SK-N-SH (cell line): ENCODE measurements around the gene ARID4A. TPM values are rescaled to one million over a fixed set of nuclear protein-coding genes. Genes with fewer than 3 reads are reported as not detected.

Experiments used
- CTCF ChIA-PET: fragments of 300-600, 350-600 bp; formaldehyde crosslinking; extraction: SDS; loops from one replicate; lab custom pipeline; 2021; lab: Yijun Ruan, JAX
- POLR2A ChIA-PET: fragments of 350-600 bp; sonication (Branson Sonifier 250); formaldehyde crosslinking; extraction: SDS; loops from one replicate; lab custom pipeline; 2020; ENCODE audit warnings: antibody characterized with exemption, inconsistent platforms; lab: Yijun Ruan, JAX
- DNase-seq: peaks from one replicate; pipeline ENCODE4 v3.0.0; 2012
- H2AFZ ChIP-seq: fragments of 200-600 bp; sonication (generic); 2 replicates; pipeline ENCODE4 v1.8.1; 2016; ENCODE audit warnings: antibody characterized with exemption, mild to moderate bottlenecking, low read depth
- H3F3A ChIP-seq: fragments of 200-600 bp; sonication (generic); replicated peaks from 2 replicates; pipeline ENCODE3; 2016; ENCODE audit warnings: antibody characterized with exemption, mild to moderate bottlenecking; ENCODE audit not compliant: insufficient read depth
- H3K27ac ChIP-seq, 2 experiments: fragments of 200-500 bp in 1 of 2; fragments of 200-600 bp in 1 of 2; sonication (Bioruptor generic) in 1 of 2; sonication (generic), shearing (Covaris generic) in 1 of 2; 2 replicates each; pipeline versions ENCODE4 v1.5.1 to v1.6.1; 2014 to 2016; ENCODE audit warnings: low read depth in 2 of 2, inconsistent platforms in 1 of 2, low read length in 1 of 2, mild to moderate bottlenecking in 1 of 2, mixed read lengths in 1 of 2
- H3K27me3 ChIP-seq: fragments of 200-600 bp; sonication (generic), shearing (Covaris generic); 2 replicates; pipeline ENCODE4 v1.6.1; 2016; ENCODE audit warnings: mixed run types; ENCODE audit not compliant: insufficient read depth
- H3K36me3 ChIP-seq, 2 experiments: fragments of 200-500 bp in 1 of 2; fragments of 200-600 bp in 1 of 2; sonication (Bioruptor generic) in 1 of 2; sonication (generic) in 1 of 2; replicated peaks in 1 of 2; 2 replicates each; pipeline versions ENCODE3 to v1.5.1; 2014 to 2016; ENCODE audit warnings: low read length in 1 of 2, mild to moderate bottlenecking in 1 of 2; ENCODE audit not compliant: insufficient read depth in 2 of 2, control insufficient read depth in 1 of 2
- H3K4me1 ChIP-seq, 2 experiments: fragments of 200-500 bp in 1 of 2; fragments of 200-600 bp in 1 of 2; sonication (Bioruptor generic) in 1 of 2; sonication (generic), shearing (Covaris generic) in 1 of 2; 2 replicates each; pipeline versions ENCODE4 v1.5.1 to v1.6.1; 2014 to 2016; ENCODE audit warnings: low read depth in 1 of 2, low read length in 1 of 2, mixed run types in 1 of 2; ENCODE audit not compliant: insufficient read depth in 2 of 2, control insufficient read depth in 1 of 2
- H3K4me2 ChIP-seq: fragments of 200-600 bp; sonication (generic), shearing (Covaris generic); 2 replicates; pipeline ENCODE4 v1.6.1; 2017; ENCODE audit warnings: mixed run types
- H3K4me3 ChIP-seq, 2 experiments: fragments of 200-500 bp in 1 of 2; fragments of 200-600 bp in 1 of 2; sonication (Bioruptor generic) in 1 of 2; sonication (generic), shearing (Covaris generic) in 1 of 2; 2 replicates each; pipeline versions ENCODE4 v1.5.1 to v1.8.1; 2014 to 2016; ENCODE audit warnings: low read depth in 2 of 2, inconsistent platforms in 1 of 2, low read length in 1 of 2, mild to moderate bottlenecking in 1 of 2, mixed read lengths in 1 of 2, moderate library complexity in 1 of 2
- H3K79me2 ChIP-seq: fragments of 200-600 bp; sonication (generic); 2 replicates; pipeline ENCODE4 v1.8.1; 2017; ENCODE audit warnings: mild to moderate bottlenecking; ENCODE audit not compliant: insufficient read depth
- H3K9ac ChIP-seq: fragments of 200-600 bp; sonication (generic); 2 replicates; pipeline ENCODE4 v1.6.1; 2017; ENCODE audit warnings: mixed run types
- H3K9me2 ChIP-seq: fragments of 200-600 bp; sonication (generic); 2 replicates; pipeline ENCODE4 v1.6.1; 2017; ENCODE audit warnings: mixed run types
- H3K9me3 ChIP-seq: fragments of 200-600 bp; sonication (generic); 2 replicates; pipeline ENCODE4 v1.6.1; 2017; ENCODE audit warnings: mixed run types, mild to moderate bottlenecking, moderate library complexity
- H4K20me1 ChIP-seq: fragments of 200-600 bp; sonication (generic); 2 replicates; pipeline ENCODE4 v1.6.1; 2017; ENCODE audit warnings: mild to moderate bottlenecking, mixed run types; ENCODE audit not compliant: insufficient read depth
- EP300 ChIP-seq, 2 experiments: IDR thresholded peaks; 2 replicates each; pipeline versions ENCODE4 v1.4.0 to v1.6.1; 2012; ENCODE audit warnings: borderline replicate concordance in 1 of 2, low read depth in 1 of 2, low read length in 1 of 2
- EZH2phosphoT487 ChIP-seq: fragments of 200-600 bp; sonication (generic); IDR thresholded peaks from 2 replicates; pipeline ENCODE4 v1.6.1; 2017; ENCODE audit warnings: low read depth, mixed run types, mild to moderate bottlenecking, antibody characterized with exemption, moderate library complexity, borderline replicate concordance
- FOSL2 ChIP-seq: IDR thresholded peaks from 2 replicates; pipeline ENCODE4 v1.4.0; 2012; ENCODE audit warnings: low read depth, mild to moderate bottlenecking, moderate library complexity, borderline replicate concordance
- FOXJ3 ChIP-seq: sonication (generic); formaldehyde crosslinking; IDR thresholded peaks from 2 replicates; pipeline ENCODE4 v1.5.1; 2020; ENCODE audit warnings: mild to moderate bottlenecking, missing genetic modification reagents
- FOXM1 ChIP-seq: IDR thresholded peaks from 2 replicates; pipeline ENCODE4 v1.4.0; 2012; ENCODE audit warnings: low read depth, mild to moderate bottlenecking
- GATA2 ChIP-seq: sonication (generic); formaldehyde crosslinking; IDR thresholded peaks from 2 replicates; pipeline ENCODE4 v1.5.0; 2020; ENCODE audit warnings: mild to moderate bottlenecking, missing genetic modification reagents
- MEF2A ChIP-seq: IDR thresholded peaks from 2 replicates; pipeline ENCODE4 v1.4.0; 2012; ENCODE audit warnings: low read depth, borderline replicate concordance
- NRF1 ChIP-seq: IDR thresholded peaks from 2 replicates; pipeline ENCODE4 v1.6.1; 2012; ENCODE audit warnings: low read depth, mild to moderate bottlenecking, low read length
- PBX3 ChIP-seq: IDR thresholded peaks from 2 replicates; pipeline ENCODE4; 2012
- POLR2AphosphoS5 ChIP-seq: IDR thresholded peaks from 2 replicates; pipeline ENCODE4 v1.6.1; 2012; ENCODE audit warnings: low read depth, low read length
- RAD21 ChIP-seq: IDR thresholded peaks from 2 replicates; pipeline ENCODE4 v1.6.1; 2012; ENCODE audit warnings: mild to moderate bottlenecking, low read length
- RCOR1 ChIP-seq: fragments of 150-350 bp; IDR thresholded peaks from 2 replicates; pipeline ENCODE4 v1.6.1; 2017; ENCODE audit warnings: antibody characterized with exemption, low read length
- RFX5 ChIP-seq: IDR thresholded peaks from 2 replicates; pipeline ENCODE4 v1.6.1; 2012; ENCODE audit warnings: mild to moderate bottlenecking, improper control_type of control experiment, low read length
- SIN3A ChIP-seq: IDR thresholded peaks from 2 replicates; pipeline ENCODE4 v1.6.1; 2012; ENCODE audit warnings: low read depth, mild to moderate bottlenecking, low read length, moderate library complexity, borderline replicate concordance
- TAF1 ChIP-seq: IDR thresholded peaks from 2 replicates; pipeline ENCODE4 v1.6.1; 2012; ENCODE audit warnings: low read depth, mild to moderate bottlenecking, low read length, moderate library complexity, borderline replicate concordance
- TCF12 ChIP-seq: IDR thresholded peaks from 2 replicates; pipeline ENCODE4 v1.4.0; 2012
- TEAD4 ChIP-seq: IDR thresholded peaks from 2 replicates; pipeline ENCODE4 v1.4.0; 2012; ENCODE audit warnings: mild to moderate bottlenecking, borderline replicate concordance; ENCODE audit not compliant: insufficient read depth
- WGBS: methylation state at CpG from one replicate; pipeline ENCODE4 v1.1.6; 2017; ENCODE audit warnings: low lambda C conversion rate; 5-methylcytosine and 5-hydroxymethylcytosine counted together
- polyA plus RNA-seq, 3 experiments: library from polyadenylated mRNA; depleted of rRNA; stranded (reverse); fragments of >200 nt; gene quantifications; 2 replicates each; pipeline ENCODE4 v1.2.3, GENCODE V29; 2012
- TF ChIP-seq, protein P1 (sequence below): IDR thresholded peaks from 2 replicates; pipeline ENCODE4 v1.6.1; 2012; ENCODE audit warnings: mild to moderate bottlenecking, low read depth, low read length, moderate library complexity
- TF ChIP-seq, protein P2 (sequence below): IDR thresholded peaks from 2 replicates; pipeline ENCODE4 v1.4.0; 2012; ENCODE audit warnings: low read depth, borderline replicate concordance

ARID4A gene
- polyA plus RNA-seq, 1 of the 3 experiments (the other 2 are of a cell fraction) = 4.6 TPM

- POLR2A ChIA-PET = no interaction called here
These were observed 10.7 kb upstream of the ARID4A start for GRCh38 chr14:58287607-58288042.

More at GRCh38 chr14:58287607-58288042, 10.7 kb upstream of the ARID4A start:
- CTCF ChIA-PET = interaction anchor here (1.2 kb wide), 1 partner anchor 10 kb away, joined by 3 read pairs; no protein-coding TSS in a partner anchor
- Histone ChIP-seq H3K9ac (no peak overlapping the region), H3K9me3 (no peaks in the 10 kb centered on the region), H3K4me3 (no peak overlapping the region), H3K79me2 (peaks cover 100% of the 10 kb centered on the region), H3K9me2 (no peaks in the 10 kb centered on the region), H3K36me3 (peaks cover 74 to 91% of the 10 kb centered on the region in 2 experiments), H3F3A (peaks cover 13% of the 10 kb centered on the region), H3K27me3 (no peaks in the 10 kb centered on the region), H3K27ac (peak overlapping the region; percentile 34 to 83; a peak in 3 of 4 replicates), H3K4me2 (no peak overlapping the region), H2AFZ (no peak overlapping the region), H4K20me1 (peaks cover 20% of the 10 kb centered on the region), H3K4me1 (peaks cover 7 to 9% of the 10 kb centered on the region in 2 experiments; a peak in 3 of 4 replicates)
- no peak for DNase-seq
- TF ChIP-seq, protein P1, sequence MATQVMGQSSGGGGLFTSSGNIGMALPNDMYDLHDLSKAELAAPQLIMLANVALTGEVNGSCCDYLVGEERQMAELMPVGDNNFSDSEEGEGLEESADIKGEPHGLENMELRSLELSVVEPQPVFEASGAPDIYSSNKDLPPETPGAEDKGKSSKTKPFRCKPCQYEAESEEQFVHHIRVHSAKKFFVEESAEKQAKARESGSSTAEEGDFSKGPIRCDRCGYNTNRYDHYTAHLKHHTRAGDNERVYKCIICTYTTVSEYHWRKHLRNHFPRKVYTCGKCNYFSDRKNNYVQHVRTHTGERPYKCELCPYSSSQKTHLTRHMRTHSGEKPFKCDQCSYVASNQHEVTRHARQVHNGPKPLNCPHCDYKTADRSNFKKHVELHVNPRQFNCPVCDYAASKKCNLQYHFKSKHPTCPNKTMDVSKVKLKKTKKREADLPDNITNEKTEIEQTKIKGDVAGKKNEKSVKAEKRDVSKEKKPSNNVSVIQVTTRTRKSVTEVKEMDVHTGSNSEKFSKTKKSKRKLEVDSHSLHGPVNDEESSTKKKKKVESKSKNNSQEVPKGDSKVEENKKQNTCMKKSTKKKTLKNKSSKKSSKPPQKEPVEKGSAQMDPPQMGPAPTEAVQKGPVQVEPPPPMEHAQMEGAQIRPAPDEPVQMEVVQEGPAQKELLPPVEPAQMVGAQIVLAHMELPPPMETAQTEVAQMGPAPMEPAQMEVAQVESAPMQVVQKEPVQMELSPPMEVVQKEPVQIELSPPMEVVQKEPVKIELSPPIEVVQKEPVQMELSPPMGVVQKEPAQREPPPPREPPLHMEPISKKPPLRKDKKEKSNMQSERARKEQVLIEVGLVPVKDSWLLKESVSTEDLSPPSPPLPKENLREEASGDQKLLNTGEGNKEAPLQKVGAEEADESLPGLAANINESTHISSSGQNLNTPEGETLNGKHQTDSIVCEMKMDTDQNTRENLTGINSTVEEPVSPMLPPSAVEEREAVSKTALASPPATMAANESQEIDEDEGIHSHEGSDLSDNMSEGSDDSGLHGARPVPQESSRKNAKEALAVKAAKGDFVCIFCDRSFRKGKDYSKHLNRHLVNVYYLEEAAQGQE = no peak
- TF ChIP-seq NRF1 (no peak), RCOR1 (no peak), RFX5 (no peak), FOSL2 (no peak), SIN3A (no peak), FOXJ3 (CRISPR knock-in tag) (no peak), TEAD4 (no peak), TAF1 (no peak), MEF2A (no peak), FOXM1 (no peak), POLR2AphosphoS5 (no peak), PBX3 (no peak), EP300 (IDR thresholded peaks at IDR 0.05; ENCODE audit: borderline replicate concordance in 1 of 2, low read depth in 1 of 2, low read length in 1 of 2) (no peak), EZH2phosphoT487 (no peak), TCF12 (no peak), GATA2 (CRISPR knock-in tag) (no peak), RAD21 (no peak)
- TF ChIP-seq, protein P2, sequence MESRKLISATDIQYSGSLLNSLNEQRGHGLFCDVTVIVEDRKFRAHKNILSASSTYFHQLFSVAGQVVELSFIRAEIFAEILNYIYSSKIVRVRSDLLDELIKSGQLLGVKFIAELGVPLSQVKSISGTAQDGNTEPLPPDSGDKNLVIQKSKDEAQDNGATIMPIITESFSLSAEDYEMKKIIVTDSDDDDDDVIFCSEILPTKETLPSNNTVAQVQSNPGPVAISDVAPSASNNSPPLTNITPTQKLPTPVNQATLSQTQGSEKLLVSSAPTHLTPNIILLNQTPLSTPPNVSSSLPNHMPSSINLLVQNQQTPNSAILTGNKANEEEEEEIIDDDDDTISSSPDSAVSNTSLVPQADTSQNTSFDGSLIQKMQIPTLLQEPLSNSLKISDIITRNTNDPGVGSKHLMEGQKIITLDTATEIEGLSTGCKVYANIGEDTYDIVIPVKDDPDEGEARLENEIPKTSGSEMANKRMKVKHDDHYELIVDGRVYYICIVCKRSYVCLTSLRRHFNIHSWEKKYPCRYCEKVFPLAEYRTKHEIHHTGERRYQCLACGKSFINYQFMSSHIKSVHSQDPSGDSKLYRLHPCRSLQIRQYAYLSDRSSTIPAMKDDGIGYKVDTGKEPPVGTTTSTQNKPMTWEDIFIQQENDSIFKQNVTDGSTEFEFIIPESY = no peak
- WGBS = 69% methylated on average over 3 of the region's 3 CpGs
